Lower lobe of right lung (tissue), 2 donors: ENCODE data around the gene MYRIP. TPM values are rescaled to one million over a fixed set of nuclear protein-coding genes. Genes with fewer than 3 reads are reported as not detected.

Experiments used
- ATAC-seq, 2 donors: fragments of 200-7000 bp; cut with Tn5 transposase; one replicate each; pipeline ENCODE4 v1.9.1; 2020 to 2022; ENCODE audit warnings: mild to moderate bottlenecking in 2 of 2, moderate library complexity in 2 of 2
- DNase-seq: peaks from one replicate; pipeline ENCODE4 v3.0.0-alpha.2; 2020
- H3K27ac ChIP-seq: fragments of 200-600 bp; one replicate; pipeline ENCODE4 v1.8.0; 2022
- H3K27me3 ChIP-seq: fragments of 200-600 bp; one replicate; pipeline ENCODE4 v1.8.0; 2022; ENCODE audit warnings: low read depth
- H3K36me3 ChIP-seq: fragments of 200-600 bp; one replicate; pipeline ENCODE4 v1.8.0; 2022; ENCODE audit warnings: mild to moderate bottlenecking
- H3K4me1 ChIP-seq: fragments of 200-600 bp; one replicate; pipeline ENCODE4 v1.8.0; 2022
- H3K4me3 ChIP-seq: fragments of 200-600 bp; one replicate; pipeline ENCODE4 v1.8.0; 2022; ENCODE audit warnings: mild to moderate bottlenecking
- H3K9me3 ChIP-seq: fragments of 200-600 bp; one replicate; pipeline ENCODE4 v1.8.0; 2022
- CTCF ChIP-seq: fragments of 200-600 bp; IDR thresholded peaks from one replicate; pipeline ENCODE4 v1.8.0; 2022; ENCODE audit warnings: antibody characterized with exemption, mild to moderate bottlenecking
- intact Hi-C: fragments of 100-400 bp; cut with DNase I; formaldehyde crosslinking; loops from one replicate; pipeline ENCODE4 v1.11.0; 2022
- total RNA-seq: library from RNA; stranded (reverse); fragmentation: NEBNext Ultra II Directional; extraction: Animal tissue kit (Norgen Biotek cat#: 25700); gene quantifications from one replicate; pipeline ENCODE4 v1.2.1, GENCODE V29; 2021
- donor health status: DM: no; HTN: yes; CAD: no; lungs with severe emphysema.

Gene MYRIP
- total RNA-seq, 1 donor from 2014 or later, result 1.8 TPM

- no peaks in the 10 kb centered on the region for H3K27me3 ChIP-seq
- TF ChIP-seq CTCF, result no peak
- no peak for DNase-seq
- no peak overlapping the region for H3K27ac ChIP-seq
- H3K4me1 ChIP-seq, result no peaks in the 10 kb centered on the region
- intact Hi-C loops, result no loop called here
- no peak overlapping the region for H3K4me3 ChIP-seq
- no peaks in the 10 kb centered on the region for H3K36me3 ChIP-seq
- no peak for ATAC-seq
- H3K9me3 ChIP-seq, result no peaks in the 10 kb centered on the region
Measured at GRCh38 chr3:39781632-39782031, 27.8 kb upstream of the MYRIP start.

GRCh38 chr3:39783680-39784079 lies 25.7 kb upstream of the MYRIP start:
- TF ChIP-seq CTCF, result no peak
- Histone ChIP-seq H3K9me3 (no peaks in the 10 kb centered on the region), H3K27ac (no peak overlapping the region), H3K4me3 (no peak overlapping the region), H3K27me3 (no peaks in the 10 kb centered on the region), H3K4me1 (no peaks in the 10 kb centered on the region), H3K36me3 (no peaks in the 10 kb centered on the region)
- intact Hi-C loops, result no loop called here
- ATAC-seq, result no peak
- DNase-seq, result no peak

GRCh38 chr3:39784922-39785321 lies 24.5 kb upstream of the MYRIP start:
- no peak for DNase-seq
- H3K27me3 ChIP-seq, result no peaks in the 10 kb centered on the region
- intact Hi-C loops, result no loop called here
- no peaks in the 10 kb centered on the region for H3K36me3 ChIP-seq
- no peak overlapping the region for H3K27ac ChIP-seq
- TF ChIP-seq CTCF, result no peak
- H3K9me3 ChIP-seq, result no peaks in the 10 kb centered on the region
- no peak overlapping the region for H3K4me3 ChIP-seq
- H3K4me1 ChIP-seq, result no peaks in the 10 kb centered on the region
- ATAC-seq, result no peak

- H3K9me3 ChIP-seq, result no peaks in the 10 kb centered on the region
- intact Hi-C loops, result no loop called here
- ATAC-seq, result no peak
- DNase-seq, result no peak
- no peaks in the 10 kb centered on the region for H3K27me3 ChIP-seq
- no peak for TF ChIP-seq CTCF
- H3K4me1 ChIP-seq, result no peaks in the 10 kb centered on the region
- H3K36me3 ChIP-seq, result no peaks in the 10 kb centered on the region
- H3K27ac ChIP-seq, result no peak overlapping the region
- H3K4me3 ChIP-seq, result no peak overlapping the region
Measured at GRCh38 chr3:39788128-39788883, 21.1 kb upstream of the MYRIP start.

GRCh38 chr3:39791603-39792002 lies 17.8 kb upstream of the MYRIP start:
- Histone ChIP-seq H3K27ac (no peak overlapping the region), H3K9me3 (no peaks in the 10 kb centered on the region), H3K27me3 (no peaks in the 10 kb centered on the region), H3K36me3 (no peaks in the 10 kb centered on the region), H3K4me1 (no peaks in the 10 kb centered on the region), H3K4me3 (no peak overlapping the region)
- no peak for TF ChIP-seq CTCF
- no peak for DNase-seq
- intact Hi-C loops, result no loop called here
- ATAC-seq, result no peak
